Osteoblast (primary cell): ENCODE data around the gene VWA1. TPM values are rescaled to one million over a fixed set of nuclear protein-coding genes. Genes with fewer than 3 reads are reported as not detected.
"Not testable (repeated sequence)": the region's sequence is repeated elsewhere in the genome, so short reads cannot be mapped to it uniquely, and the experiment has no call there.

ENCODE experiments used
- DNase-seq: peaks from one replicate; pipeline ENCODE4 v3.0.0; 2011; ENCODE audit warnings: low spot score, mixed read lengths; ENCODE audit not compliant: insufficient read length; ENCODE audit errors: missing footprints
- H2AFZ ChIP-seq: 2 replicates; pipeline ENCODE4 v1.6.0; 2011; ENCODE audit warnings: mild to moderate bottlenecking, low read length
- H3K27ac ChIP-seq: 2 replicates; pipeline ENCODE4 v1.5.1; 2011; ENCODE audit warnings: mild to moderate bottlenecking, low read depth, low read length, moderate library complexity
- H3K27me3 ChIP-seq: 2 replicates; pipeline ENCODE4 v1.6.0; 2012; ENCODE audit warnings: mild to moderate bottlenecking, control low read depth, inconsistent platforms, low read length, moderate library complexity; ENCODE audit not compliant: insufficient read depth
- H3K36me3 ChIP-seq: 2 replicates; pipeline ENCODE4 v1.5.1; 2011; ENCODE audit warnings: mild to moderate bottlenecking, low read length, control low read depth, moderate library complexity; ENCODE audit not compliant: insufficient read depth
- H3K4me1 ChIP-seq: 2 replicates; pipeline ENCODE4 v1.5.1; 2011; ENCODE audit warnings: mild to moderate bottlenecking, low read length, control low read depth, moderate library complexity; ENCODE audit not compliant: insufficient read depth
- H3K4me2 ChIP-seq: 2 replicates; pipeline ENCODE4 v1.6.0; 2011; ENCODE audit warnings: mild to moderate bottlenecking, low read length; ENCODE audit not compliant: insufficient read depth
- H3K4me3 ChIP-seq: fragments of 200-600 bp; sonication (generic); 3 replicates; pipeline ENCODE4 v1.5.1; 2012; ENCODE audit warnings: mild to moderate bottlenecking, low read length, inconsistent platforms; ENCODE audit not compliant: insufficient read depth
- H3K79me2 ChIP-seq: 2 replicates; pipeline ENCODE4 v1.6.0; 2012; ENCODE audit warnings: mild to moderate bottlenecking, low read length, control low read depth, inconsistent platforms; ENCODE audit not compliant: insufficient read depth
- H3K9me3 ChIP-seq: 2 replicates; pipeline ENCODE4 v1.5.1; 2011; ENCODE audit warnings: low read depth, low read length, control low read depth
- H4K20me1 ChIP-seq: 2 replicates; pipeline ENCODE4 v1.6.0; 2012; ENCODE audit warnings: mild to moderate bottlenecking, low read length, control low read depth; ENCODE audit not compliant: insufficient read depth
- CTCF ChIP-seq: IDR thresholded peaks from 2 replicates; pipeline ENCODE4 v1.5.1; 2011; ENCODE audit warnings: mild to moderate bottlenecking, low read depth, low read length, moderate library complexity; ENCODE audit errors: extremely low read depth
- total RNA-seq: library from RNA; depleted of rRNA; stranded (reverse); fragments of >200 nt; gene quantifications from 2 replicates; pipeline ENCODE4 v1.2.3, GENCODE V29; 2012

The VWA1 gene
- total RNA-seq, 1 donor: 4.3 TPM

- not testable (repeated sequence) for H3K4me2 ChIP-seq, H4K20me1 ChIP-seq, H3K4me3 ChIP-seq, DNase-seq, H3K27ac ChIP-seq, H3K79me2 ChIP-seq, H3K27me3 ChIP-seq, H2AFZ ChIP-seq, H3K9me3 ChIP-seq, H3K36me3 ChIP-seq, H3K4me1 ChIP-seq
These were observed 17.5 kb upstream of the VWA1 start for GRCh38 chr1:1417825-1418463.

- TF ChIP-seq CTCF: no peak
- H3K4me1 ChIP-seq: peaks cover 7% of the 10 kb centered on the region
- no peak overlapping the region for H3K4me2 ChIP-seq
- H3K36me3 ChIP-seq: no peaks in the 10 kb centered on the region
- no peak overlapping the region for H3K4me3 ChIP-seq
- H3K27ac ChIP-seq: no peak overlapping the region
- H3K9me3 ChIP-seq: no peaks in the 10 kb centered on the region
- H4K20me1 ChIP-seq: no peaks in the 10 kb centered on the region
- H2AFZ ChIP-seq: no peak overlapping the region
- no peaks in the 10 kb centered on the region for H3K27me3 ChIP-seq
- H3K79me2 ChIP-seq: no peaks in the 10 kb centered on the region
- DNase-seq: peak; percentile 83
These were observed 16.8 kb upstream of the VWA1 start for GRCh38 chr1:1418464-1419362.

GRCh38 chr1:1419363-1419812 is 16.1 kb upstream of the VWA1 start:
- Histone ChIP-seq H4K20me1 (no peaks in the 10 kb centered on the region), H3K79me2 (no peaks in the 10 kb centered on the region), H3K36me3 (no peaks in the 10 kb centered on the region), H3K27me3 (no peaks in the 10 kb centered on the region), H2AFZ (peak overlapping the region; percentile 68), H3K4me2 (peak overlapping the region; percentile 68), H3K4me1 (peaks cover 7% of the 10 kb centered on the region), H3K4me3 (peak overlapping the region; percentile 61), H3K9me3 (no peaks in the 10 kb centered on the region), H3K27ac (no peak overlapping the region)
- peak; percentile 78 for DNase-seq
- TF ChIP-seq CTCF: no peak

GRCh38 chr1:1419813-1420653 is 15.5 kb upstream of the VWA1 start:
- Histone ChIP-seq H3K27ac (no peak overlapping the region), H3K79me2 (no peaks in the 10 kb centered on the region), H3K4me3 (peak overlapping the region; percentile 61), H3K27me3 (no peaks in the 10 kb centered on the region), H4K20me1 (no peaks in the 10 kb centered on the region), H3K4me1 (peaks cover 7% of the 10 kb centered on the region), H3K36me3 (no peaks in the 10 kb centered on the region), H3K4me2 (peak overlapping the region; percentile 68), H3K9me3 (no peaks in the 10 kb centered on the region), H2AFZ (peak overlapping the region; percentile 68)
- TF ChIP-seq CTCF: no peak
- peak; percentile 96 for DNase-seq
